Panc1 (cell line): ENCODE data around the gene CXCL17. TPM values are rescaled to one million over a fixed set of nuclear protein-coding genes. Genes with fewer than 3 reads are reported as not detected.
"Not testable (repeated sequence)": the region's sequence is repeated elsewhere in the genome, so short reads cannot be mapped to it uniquely, and the experiment has no call there.

Experiments used
- ATAC-seq: fragments of 200-7000 bp; cut with Tn5 transposase; 2 replicates; pipeline ENCODE4 v1.9.1; 2020; ENCODE audit warnings: mild to moderate bottlenecking, moderate library complexity
- BruUV-seq: library from RNA; stranded (reverse); fragments of 400-500 nt; replicated peaks from 2 replicates; lab custom pipeline; 2021; lab: Mats Ljungman, UMichigan
- CTCF ChIA-PET: fragments of 300-600 bp; sonication (Branson Sonifier 250); formaldehyde crosslinking; loops from one replicate; lab custom pipeline; 2022; ENCODE audit warnings: antibody characterized with exemption; lab: Charles Lee
- POLR2A ChIA-PET: fragments of 300-600 bp; sonication (Branson Sonifier 250); formaldehyde crosslinking; loops from one replicate; lab custom pipeline; 2022; ENCODE audit warnings: antibody characterized with exemption; lab: Charles Lee
- DNase-seq: peaks from one replicate; pipeline ENCODE4 v3.0.0-alpha.2; 2010; ENCODE audit warnings: low read depth, low spot score
- H3K27ac ChIP-seq: 2 replicates; pipeline ENCODE4 v1.5.1; 2011; ENCODE audit warnings: mild to moderate bottlenecking, low read length, inconsistent platforms
- H3K27me3 ChIP-seq: fragments of 200-500 bp; sonication (Bioruptor generic); 2 replicates; pipeline ENCODE4 v1.6.0; 2014; ENCODE audit warnings: low read length, inconsistent platforms; ENCODE audit not compliant: control insufficient read depth, insufficient read depth
- H3K36me3 ChIP-seq: fragments of 200-500 bp; sonication (Bioruptor generic); 2 replicates; pipeline ENCODE4 v1.5.1; 2014; ENCODE audit warnings: inconsistent platforms, mild to moderate bottlenecking, low read length, moderate library complexity; ENCODE audit not compliant: control insufficient read depth, insufficient read depth
- H3K4me1 ChIP-seq: 2 replicates; pipeline ENCODE4 v1.5.1; 2011; ENCODE audit warnings: inconsistent platforms, mild to moderate bottlenecking, low read length, moderate library complexity; ENCODE audit not compliant: control insufficient read depth, insufficient read depth
- H3K4me3 ChIP-seq, 2 experiments: 2 replicates each; pipeline ENCODE4 v1.5.1; 2011 to 2012; ENCODE audit warnings: low read depth in 2 of 2, low read length in 2 of 2, mild to moderate bottlenecking in 2 of 2, inconsistent platforms in 1 of 2, moderate library complexity in 1 of 2
- H3K9me3 ChIP-seq: fragments of 200-500 bp; sonication (Bioruptor generic); 2 replicates; pipeline ENCODE4 v1.5.1; 2014; ENCODE audit warnings: low read depth, mild to moderate bottlenecking, inconsistent platforms, low read length, moderate library complexity; ENCODE audit not compliant: control insufficient read depth, insufficient read depth
- POLR2AphosphoS5 ChIP-seq: IDR thresholded peaks from 2 replicates; pipeline ENCODE4 v1.6.1; 2012; ENCODE audit warnings: mild to moderate bottlenecking, low read depth, low read length, moderate library complexity
- REST ChIP-seq, 2 experiments: IDR thresholded peaks; 2 replicates each; pipeline ENCODE4 v1.6.1; 2011 to 2012; ENCODE audit warnings: low read depth in 2 of 2, control low read depth in 1 of 2, low read length in 1 of 2, mild to moderate bottlenecking in 1 of 2, moderate library complexity in 1 of 2; ENCODE audit not compliant: insufficient read depth in 1 of 2
- SIN3A ChIP-seq: IDR thresholded peaks from 2 replicates; pipeline ENCODE4 v1.6.1; 2012; ENCODE audit warnings: low read depth, mild to moderate bottlenecking, low read length, moderate library complexity, borderline replicate concordance; ENCODE audit not compliant: insufficient read depth
- TCF7L2 ChIP-seq: IDR thresholded peaks from 2 replicates; pipeline ENCODE4 v1.6.1; 2011; ENCODE audit warnings: mild to moderate bottlenecking, low read depth, low read length, inconsistent platforms
- in situ Hi-C: cut with HindIII; loops from 2 replicates; pipeline ENCODE4 v1.10.0; 2016; ENCODE audit warnings: low sequenced_read_pairs, low pct_unique_long_range_greater_than_20kb
- intact Hi-C: fragments of 100-400 bp; cut with micrococcal nuclease; formaldehyde crosslinking; loops from one replicate; pipeline ENCODE4 v1.10.0; 2022; ENCODE audit not compliant: unreplicated experiment
- total RNA-seq: library from RNA; stranded (reverse); gene quantifications from one replicate; pipeline ENCODE4 v1.2.1, GENCODE V29; 2021; ENCODE audit not compliant: unreplicated experiment
- TF ChIP-seq, protein P1 (sequence below): fragments of 450-650 bp; IDR thresholded peaks from 2 replicates; pipeline ENCODE4 v1.5.1; 2017; ENCODE audit warnings: mild to moderate bottlenecking

The CXCL17 gene
- total RNA-seq, 1 experiment from 2014 or later, result not detected

DNA sequence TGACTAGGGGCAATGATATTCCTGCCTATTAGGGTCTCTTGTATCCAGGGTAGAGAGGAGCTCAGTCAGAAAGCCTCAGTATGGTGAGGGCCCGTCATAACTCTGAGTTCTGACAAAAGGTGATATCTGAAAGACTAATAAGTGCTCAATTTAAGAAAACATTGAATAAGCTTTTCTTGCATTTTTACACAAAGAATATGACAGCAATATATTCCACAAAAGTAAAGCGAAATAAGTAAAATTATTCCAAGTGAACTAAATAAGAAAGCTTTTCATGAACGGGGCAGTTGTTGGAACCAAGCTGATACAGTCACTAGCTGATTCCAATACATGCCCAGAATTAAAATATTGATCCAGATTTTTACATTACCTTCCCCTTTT is 45.0 kb upstream of the CXCL17 start:
- Histone ChIP-seq H3K4me1 (no peaks in the 10 kb centered on the region), H3K27ac (no peak overlapping the region), H3K27me3 (no peaks in the 10 kb centered on the region), H3K4me3 (no peak overlapping the region), H3K9me3 (no peaks in the 10 kb centered on the region), H3K36me3 (no peaks in the 10 kb centered on the region)
- no TSS peak for BruUV-seq
- DNase-seq, result no peak
- in situ Hi-C loops (no loop called here), intact Hi-C loops (no loop called here)
- ChIA-PET CTCF (no interaction called here), POLR2A (no interaction called here)
- no peak for ATAC-seq
- no peak for TF ChIP-seq TCF7L2
- no peak for TF ChIP-seq SIN3A
- TF ChIP-seq REST (IDR thresholded peaks at IDR 0.05; ENCODE audit: insufficient read depth in 1 of 2, low read depth in 2 of 2, low read length in 1 of 2), result no peak
- no peak for TF ChIP-seq POLR2AphosphoS5
- TF ChIP-seq, protein P1, sequence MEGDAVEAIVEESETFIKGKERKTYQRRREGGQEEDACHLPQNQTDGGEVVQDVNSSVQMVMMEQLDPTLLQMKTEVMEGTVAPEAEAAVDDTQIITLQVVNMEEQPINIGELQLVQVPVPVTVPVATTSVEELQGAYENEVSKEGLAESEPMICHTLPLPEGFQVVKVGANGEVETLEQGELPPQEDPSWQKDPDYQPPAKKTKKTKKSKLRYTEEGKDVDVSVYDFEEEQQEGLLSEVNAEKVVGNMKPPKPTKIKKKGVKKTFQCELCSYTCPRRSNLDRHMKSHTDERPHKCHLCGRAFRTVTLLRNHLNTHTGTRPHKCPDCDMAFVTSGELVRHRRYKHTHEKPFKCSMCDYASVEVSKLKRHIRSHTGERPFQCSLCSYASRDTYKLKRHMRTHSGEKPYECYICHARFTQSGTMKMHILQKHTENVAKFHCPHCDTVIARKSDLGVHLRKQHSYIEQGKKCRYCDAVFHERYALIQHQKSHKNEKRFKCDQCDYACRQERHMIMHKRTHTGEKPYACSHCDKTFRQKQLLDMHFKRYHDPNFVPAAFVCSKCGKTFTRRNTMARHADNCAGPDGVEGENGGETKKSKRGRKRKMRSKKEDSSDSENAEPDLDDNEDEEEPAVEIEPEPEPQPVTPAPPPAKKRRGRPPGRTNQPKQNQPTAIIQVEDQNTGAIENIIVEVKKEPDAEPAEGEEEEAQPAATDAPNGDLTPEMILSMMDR, result no peak

DNA sequence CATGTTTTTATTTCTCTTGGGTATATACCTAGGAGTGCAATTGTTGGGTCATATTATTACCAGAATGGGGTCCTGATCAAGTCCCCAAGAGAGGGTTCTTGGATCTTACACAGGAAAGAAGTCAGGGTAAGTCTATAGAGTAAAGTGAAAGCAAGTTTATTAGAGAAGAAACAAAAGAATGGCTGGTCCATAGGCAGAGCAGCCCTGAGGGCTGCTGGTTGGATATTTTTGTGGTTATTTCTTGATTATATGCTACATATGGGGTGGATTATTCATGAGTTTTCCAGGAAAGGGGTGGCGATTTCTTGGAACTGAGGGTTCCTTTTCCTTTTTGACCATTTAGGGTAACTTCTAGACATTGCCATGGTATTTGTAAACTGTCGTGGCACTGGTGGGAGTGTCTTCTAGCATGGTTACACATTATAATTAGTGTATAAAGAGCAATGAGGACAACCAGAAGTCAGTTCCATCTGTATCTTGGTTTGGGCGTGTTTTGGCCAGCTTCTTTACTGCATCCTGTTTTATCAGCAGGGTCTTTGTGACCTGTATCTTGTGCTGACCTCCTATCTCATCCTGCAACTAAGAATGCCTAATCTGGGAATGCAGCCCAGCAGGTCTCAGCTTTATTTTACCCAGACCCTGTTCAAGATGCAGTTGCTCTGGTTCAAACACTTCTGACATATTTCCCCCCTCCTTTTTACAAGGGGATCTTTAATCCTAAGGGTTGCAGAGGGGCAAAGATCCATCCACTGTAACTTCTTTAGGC is 44.5 kb upstream of the CXCL17 start:
- POLR2A ChIA-PET, result no interaction called here
- Histone ChIP-seq H3K4me3 (no peak overlapping the region), H3K4me1 (no peaks in the 10 kb centered on the region), H3K27ac (no peak overlapping the region), H3K27me3 (no peaks in the 10 kb centered on the region), H3K36me3 (no peaks in the 10 kb centered on the region), H3K9me3 (no peaks in the 10 kb centered on the region)
- ATAC-seq (no peak), DNase-seq (no peak)
- no TSS peak for BruUV-seq
- in situ Hi-C loops (no loop called here), intact Hi-C loops (no loop called here)
- TF ChIP-seq SIN3A (no peak), REST (IDR thresholded peaks at IDR 0.05; ENCODE audit: insufficient read depth in 1 of 2, low read depth in 2 of 2, low read length in 1 of 2) (no peak), POLR2AphosphoS5 (no peak), TCF7L2 (no peak)
- TF ChIP-seq, protein P1, result no peak
- CTCF ChIA-PET, result no interaction called here

DNA sequence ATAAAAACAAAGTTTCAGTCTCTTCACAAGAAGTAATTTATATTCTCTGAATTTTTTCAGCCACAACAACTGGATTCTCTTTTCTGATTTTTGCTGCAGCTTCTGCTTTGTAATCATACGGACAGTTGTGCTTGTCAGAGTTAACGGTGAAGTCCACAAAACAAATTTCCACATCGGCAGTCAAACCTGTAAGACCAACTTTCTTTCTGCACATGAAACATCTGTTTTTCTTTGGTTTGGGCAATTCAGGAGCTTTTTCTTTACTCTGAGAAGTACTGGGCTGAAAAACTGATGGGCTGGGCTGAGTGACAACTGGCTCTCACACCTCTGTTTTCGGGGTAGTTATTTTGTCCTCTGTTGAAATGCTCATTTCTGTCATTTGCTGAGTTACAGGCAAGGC is 42.3 kb upstream of the CXCL17 start:
- POLR2A ChIA-PET, CTCF ChIA-PET, intact Hi-C loops: not testable (repeated sequence)

More for the DNA sequence above, 42.3 kb upstream of the CXCL17 start:
- H3K36me3 ChIP-seq, DNase-seq, H3K4me1 ChIP-seq, H3K4me3 ChIP-seq, H3K27me3 ChIP-seq, ATAC-seq, H3K9me3 ChIP-seq, H3K27ac ChIP-seq, in situ Hi-C loops, BruUV-seq: not testable (repeated sequence)
